ENCODE data around the gene LGR5. TPM values are rescaled to one million over a fixed set of nuclear protein-coding genes. Genes with fewer than 3 reads are reported as not detected.

LGR5 gene
- total and polyA plus RNA-seq, 2 of the 8 experiments (the other 6 are each of a cell fraction or from before 2014, with no cell fraction given): 0.08 to 0.19 TPM

GRCh38 chr12:71552728-71553501, 113.3 kb downstream of the LGR5 start:
- Histone ChIP-seq H4K8ac (ENCODE audit: extremely low read depth, insufficient read depth, low read length) (no peak overlapping the region), H2BK5ac (ENCODE audit: low read depth, low read length) (no peak overlapping the region), H3K18ac (ENCODE audit: extremely low read depth, low read length) (no peak overlapping the region), H3K56ac (replicated peaks; ENCODE audit: insufficient read length, low read depth, low read length) (no peak overlapping the region), H3K4me2 (ENCODE audit: insufficient read depth in 1 of 2, low read depth in 2 of 2, low read length in 2 of 2) (no peak overlapping the region), H3K4me3 (ENCODE audit: extremely low read depth in 1 of 4, insufficient read depth in 2 of 4, low read depth in 3 of 4, low read length in 4 of 4) (no peak overlapping the region), H3K79me1 (ENCODE audit: low read depth, low read length) (no peaks in the 10 kb centered on the region), H4K91ac (replicated peaks; ENCODE audit: insufficient read length, low read length) (no peak overlapping the region), H4K20me1 (replicated peaks in 1 of 2; ENCODE audit: control insufficient read depth in 1 of 2, insufficient read depth in 2 of 2, low read length in 2 of 2) (no peaks in the 10 kb centered on the region), H3K9ac (replicated peaks in 1 of 4; ENCODE audit: extremely low read depth in 1 of 4, low read depth in 3 of 4, low read length in 3 of 4) (no peak overlapping the region), H3K79me2 (ENCODE audit: control insufficient read depth in 1 of 2, insufficient read depth in 2 of 2, low read length in 2 of 2) (no peaks in the 10 kb centered on the region), H3K9me3 (ENCODE audit: insufficient read depth in 2 of 2, low read depth in 1 of 2, low read length in 1 of 2) (no peaks in the 10 kb centered on the region), H2AK5ac (ENCODE audit: low read depth, low read length) (no peak overlapping the region), H2BK12ac (ENCODE audit: low read depth, low read length) (no peak overlapping the region), H4K5ac (ENCODE audit: insufficient read length, low read depth, low read length) (no peak overlapping the region), H2BK120ac (replicated peaks; ENCODE audit: low read depth, low read length) (no peak overlapping the region), H3K14ac (ENCODE audit: insufficient read length) (no peak overlapping the region), H3K36me3 (ENCODE audit: control insufficient read depth in 2 of 4, insufficient read depth in 4 of 4, low read length in 3 of 4) (no peaks in the 10 kb centered on the region), H3K27ac (ENCODE audit: low read depth, low read length) (no peak overlapping the region), H3K23ac (ENCODE audit: insufficient read length) (no peak overlapping the region), H2AFZ (ENCODE audit: low read length) (no peak overlapping the region), H2BK20ac (ENCODE audit: low read length) (no peak overlapping the region), H3K4me1 (replicated peaks in 1 of 4; ENCODE audit: control insufficient read depth in 3 of 4, insufficient read depth in 4 of 4, low read length in 3 of 4) (no peaks in the 10 kb centered on the region), H3K4ac (replicated peaks; ENCODE audit: insufficient read length, low read depth, low read length) (no peak overlapping the region), H3K27me3 (replicated peaks in 1 of 4; ENCODE audit: control insufficient read depth in 3 of 4, extremely low read depth in 1 of 4, insufficient read depth in 3 of 4, low read length in 3 of 4) (no peaks in the 10 kb centered on the region), H3K23me2 (ENCODE audit: low read depth, low read length) (no peaks in the 10 kb centered on the region), H2BK15ac (ENCODE audit: low read length) (no peak overlapping the region)
- FAIRE-seq (no peak), DNase-seq (ENCODE audit: low read depth in 1 of 2, low spot score in 2 of 2) (no peak)
- CTCF ChIA-PET (ENCODE audit: partially characterized antibody): interaction anchor here (0.6 to 3.5 kb wide), 8 partner anchors 53 to 776 kb away, joined by 3 to 19 read pairs (median 4); no protein-coding TSS in a partner anchor
- 90% methylated on average over 5 of the region's 5 CpGs; no CpG with 5 or more reads in 1 of the 2 experiments for WGBS, 2 experiments (ENCODE audit: extremely low coverage in 1 of 2, insufficient coverage in 1 of 2, insufficient read length in 1 of 2, insufficient replicate concordance in 2 of 2, low coverage in 1 of 2, low lambda C conversion rate in 2 of 2, missing lambda C conversion rate in 1 of 2)
- POLR2A ChIA-PET (ENCODE audit: partially characterized antibody): no interaction called here
- TF ChIP-seq CTBP2 (IDR thresholded peaks at IDR 0.05; ENCODE audit: borderline replicate concordance, insufficient read depth, insufficient read length, low read length) (no peak), TCF12 (IDR thresholded peaks at IDR 0.05; ENCODE audit: low read depth, low read length) (no peak), SRF (IDR thresholded peaks at IDR 0.05; ENCODE audit: low read depth, low read length) (no peak)
